Activated CD4-positive, alpha-beta T cell treated with anti-CD3 and anti-CD28 coated beads for 4 hours (primary cell): ENCODE results near the gene PDE10A.

Source experiments
- DNase-seq, 2 donors: peaks; one replicate each; pipeline ENCODE4 v3.0.0-alpha.2; 2020

PDE10A gene

DNA sequence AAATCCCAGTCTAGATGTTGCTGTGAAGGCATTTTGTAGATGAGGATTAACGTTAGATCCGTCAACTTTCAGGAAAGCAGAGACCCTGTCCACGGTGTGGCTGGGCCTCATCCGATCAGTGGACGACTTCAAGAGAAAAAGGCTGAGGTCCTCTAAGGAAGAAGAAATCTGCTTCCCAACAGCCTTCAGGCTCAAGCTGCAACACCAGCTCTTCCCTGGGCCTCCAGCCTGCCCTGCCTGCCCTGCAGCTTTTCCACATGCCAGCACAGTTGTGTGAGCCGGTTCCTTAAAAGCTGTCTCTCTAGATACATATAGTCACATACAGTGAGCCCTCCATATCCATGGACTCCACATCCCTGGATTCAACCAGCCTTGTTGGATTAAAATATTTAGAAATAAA lies 14.1 kb upstream of the PDE10A start:
- DNase-seq, result no peak

DNA sequence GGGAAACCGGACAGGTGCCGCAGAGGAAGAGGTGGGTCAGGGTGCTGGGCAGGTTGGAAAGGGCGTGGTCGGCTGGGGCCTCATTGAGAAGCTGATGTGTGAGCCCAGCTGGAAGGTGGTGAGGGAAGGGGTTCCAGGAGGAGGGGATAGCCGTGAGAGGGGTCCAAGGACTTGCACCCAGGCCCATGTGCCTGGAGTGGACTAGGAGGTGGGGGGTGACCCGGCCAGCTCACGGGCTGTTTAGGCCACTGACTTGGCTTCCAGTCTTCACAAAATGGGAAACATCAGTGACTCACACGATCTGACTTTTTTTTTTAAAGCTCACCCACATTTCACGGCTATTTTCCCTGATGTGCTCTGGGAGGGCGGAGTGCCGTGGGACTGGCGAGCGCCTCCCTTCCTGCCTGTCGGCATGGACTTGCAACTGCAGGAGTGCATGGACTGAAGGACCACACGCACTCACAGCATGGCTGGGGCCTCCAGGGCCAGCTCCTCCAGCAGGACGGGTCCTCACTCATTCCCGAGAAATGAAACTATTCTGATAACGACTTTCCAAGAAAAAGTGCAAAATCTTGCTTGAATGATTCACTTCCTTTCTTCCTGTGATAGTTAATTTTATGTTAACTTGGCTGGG lies 13.5 kb upstream of the PDE10A start:
- no peak for DNase-seq

DNA sequence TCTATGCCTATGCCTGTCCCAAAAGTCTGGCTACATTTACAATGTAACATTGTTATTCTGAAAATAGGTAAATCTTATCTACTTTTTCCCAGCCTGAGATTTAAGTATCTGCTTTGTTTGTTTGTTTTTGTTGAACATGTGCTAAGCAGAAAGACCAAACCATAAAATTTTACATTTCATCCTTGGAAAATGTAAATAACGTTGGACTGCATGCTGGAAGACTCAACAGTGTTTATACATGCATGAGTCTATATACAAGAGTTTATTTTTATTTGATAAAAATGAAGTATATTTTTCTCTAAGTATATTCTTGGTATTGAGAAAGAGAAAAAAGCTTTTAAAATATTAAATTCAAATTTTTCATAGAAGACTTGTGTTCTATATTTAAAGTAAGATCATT lies 12.1 kb upstream of the PDE10A start:
- DNase-seq, result no peak

DNA sequence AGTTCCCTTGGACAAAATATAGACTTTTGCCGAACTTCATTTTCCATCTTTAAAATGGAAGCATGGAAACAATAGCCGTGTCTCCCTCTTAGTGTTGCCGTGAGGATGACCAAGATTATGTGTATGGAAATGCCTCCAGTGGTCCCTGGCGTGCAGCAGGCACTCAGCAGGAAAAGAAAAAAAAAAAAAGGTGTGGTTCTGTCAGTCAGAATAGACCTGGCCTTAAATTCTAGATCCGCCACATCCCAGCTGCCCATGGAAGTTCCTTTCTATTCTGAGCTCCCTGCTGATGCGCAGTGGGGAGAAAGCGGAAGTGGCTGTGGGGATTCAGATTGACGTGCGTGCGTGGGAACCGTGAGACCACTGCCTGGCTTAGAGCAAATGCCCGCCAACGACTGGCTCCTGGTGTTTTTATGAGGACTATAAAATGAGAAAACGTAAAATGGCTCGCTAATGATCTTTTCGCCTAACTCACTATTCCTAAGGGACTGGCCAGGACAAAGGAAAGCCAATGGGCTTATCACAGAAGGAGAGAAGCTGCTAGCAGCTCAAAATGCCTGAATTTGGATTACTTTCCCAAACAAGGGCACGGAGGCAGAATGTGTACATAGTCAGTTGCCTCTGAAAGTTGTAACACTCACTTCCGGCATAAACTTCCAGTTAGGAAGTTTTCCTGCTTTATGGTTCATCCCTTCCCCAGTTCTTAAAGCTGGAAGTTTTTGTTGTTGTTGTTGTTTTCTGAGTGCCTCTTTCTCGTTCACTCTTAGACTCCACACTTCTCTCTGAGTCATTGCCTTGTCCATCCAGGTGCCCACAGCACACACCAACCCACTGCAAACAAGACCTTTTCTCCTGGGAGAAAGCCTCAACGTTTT lies 11.4 kb upstream of the PDE10A start:
- DNase-seq, result no peak

DNA sequence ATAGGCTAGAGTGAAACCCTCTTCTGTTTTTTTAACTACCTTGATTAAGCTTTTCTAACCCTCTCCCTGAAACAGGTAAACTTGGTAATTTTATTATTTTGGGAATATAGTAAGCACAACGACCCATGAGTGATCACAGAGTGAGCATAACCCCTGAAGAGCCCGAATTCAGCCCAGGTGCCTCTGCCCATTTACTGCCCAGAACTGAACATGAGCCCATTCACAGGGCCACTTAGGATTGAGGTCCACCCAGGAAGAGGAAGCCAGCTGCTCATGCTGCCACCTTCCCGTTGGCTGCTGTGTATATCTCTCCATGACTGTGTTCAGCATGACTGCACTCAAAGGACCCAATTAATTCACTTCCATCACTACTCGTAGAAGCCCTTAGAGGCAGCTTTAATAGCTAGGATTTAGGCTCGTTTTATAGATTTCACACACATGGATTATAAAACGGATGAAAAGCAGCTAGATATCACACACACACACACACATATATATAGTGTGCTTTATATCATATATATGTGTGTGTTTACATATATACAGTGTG lies 8.3 kb upstream of the PDE10A start:
- no peak for DNase-seq

DNA sequence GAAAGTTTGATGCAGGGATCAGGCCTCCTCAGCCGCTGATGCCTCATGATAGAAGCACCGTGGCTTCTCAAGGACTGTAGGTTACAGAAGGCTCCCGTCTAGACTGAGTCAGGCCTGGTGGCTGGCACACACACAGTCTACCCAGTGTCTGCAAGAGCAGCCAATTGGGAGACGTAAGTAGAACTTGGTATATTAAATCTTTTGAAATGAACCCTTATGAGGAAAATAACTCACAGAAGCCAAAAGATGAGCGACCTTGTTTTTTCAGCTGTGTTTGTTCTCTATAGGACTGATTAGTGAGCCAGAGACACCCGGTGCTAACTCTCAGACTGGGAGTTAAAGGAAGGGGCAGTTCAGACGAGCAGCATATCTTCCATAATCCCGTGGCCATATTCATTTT lies 5.9 kb upstream of the PDE10A start:
- no peak for DNase-seq

DNA sequence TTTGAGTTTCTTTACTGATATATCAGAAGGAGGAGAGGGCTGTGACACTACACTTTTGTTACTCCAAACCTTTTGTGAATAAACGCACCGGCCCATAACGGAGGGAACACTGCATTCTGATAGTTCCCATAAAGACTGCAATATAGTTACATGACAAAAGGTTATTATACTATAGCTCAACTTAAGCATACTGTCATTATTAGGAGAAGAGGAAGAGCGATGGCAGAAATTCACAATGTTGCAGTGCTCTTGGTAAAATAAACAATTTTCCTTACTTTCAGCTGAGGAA lies 2.3 kb upstream of the PDE10A start:
- DNase-seq, result no peak

DNA sequence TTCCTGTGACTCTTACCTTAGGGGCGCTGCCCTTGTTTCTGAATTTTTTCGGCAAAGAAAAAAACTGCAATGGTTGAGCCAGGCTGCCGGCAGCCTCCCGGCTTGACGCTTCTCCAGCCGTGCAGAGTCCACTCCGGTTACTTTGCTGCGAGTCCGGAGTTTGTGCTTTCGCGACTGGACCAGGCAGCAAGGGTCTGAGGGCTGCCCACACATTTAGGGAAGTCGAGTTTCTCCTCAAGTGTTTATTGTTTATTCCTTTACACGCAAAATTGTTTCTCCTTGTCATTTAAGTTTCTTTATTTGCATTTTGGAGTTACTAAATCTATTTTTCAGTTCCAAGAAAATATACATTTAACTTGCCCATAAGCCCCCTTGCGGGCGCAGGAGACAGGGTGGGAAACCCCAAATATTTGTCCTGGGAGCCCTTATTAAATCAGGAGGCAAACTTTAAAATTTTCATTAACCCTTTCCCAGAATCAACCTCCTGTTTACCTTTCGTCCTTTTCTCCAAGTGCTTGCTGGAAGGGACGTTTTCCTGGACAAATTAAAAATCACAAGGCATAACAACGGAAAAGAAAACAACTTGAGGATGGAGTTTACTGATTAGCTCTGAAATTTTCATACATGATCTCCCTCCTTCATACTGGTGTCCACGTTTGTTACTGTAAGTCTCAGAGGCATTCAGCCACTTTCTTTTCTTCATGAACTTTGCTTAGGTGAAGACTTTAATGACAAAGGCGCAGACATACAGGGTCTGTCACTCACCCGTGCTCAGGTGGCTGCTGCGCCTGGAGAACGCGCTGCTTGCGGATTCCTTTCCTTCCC lies 1.7 kb upstream of the PDE10A start:
- no peak for DNase-seq

DNA sequence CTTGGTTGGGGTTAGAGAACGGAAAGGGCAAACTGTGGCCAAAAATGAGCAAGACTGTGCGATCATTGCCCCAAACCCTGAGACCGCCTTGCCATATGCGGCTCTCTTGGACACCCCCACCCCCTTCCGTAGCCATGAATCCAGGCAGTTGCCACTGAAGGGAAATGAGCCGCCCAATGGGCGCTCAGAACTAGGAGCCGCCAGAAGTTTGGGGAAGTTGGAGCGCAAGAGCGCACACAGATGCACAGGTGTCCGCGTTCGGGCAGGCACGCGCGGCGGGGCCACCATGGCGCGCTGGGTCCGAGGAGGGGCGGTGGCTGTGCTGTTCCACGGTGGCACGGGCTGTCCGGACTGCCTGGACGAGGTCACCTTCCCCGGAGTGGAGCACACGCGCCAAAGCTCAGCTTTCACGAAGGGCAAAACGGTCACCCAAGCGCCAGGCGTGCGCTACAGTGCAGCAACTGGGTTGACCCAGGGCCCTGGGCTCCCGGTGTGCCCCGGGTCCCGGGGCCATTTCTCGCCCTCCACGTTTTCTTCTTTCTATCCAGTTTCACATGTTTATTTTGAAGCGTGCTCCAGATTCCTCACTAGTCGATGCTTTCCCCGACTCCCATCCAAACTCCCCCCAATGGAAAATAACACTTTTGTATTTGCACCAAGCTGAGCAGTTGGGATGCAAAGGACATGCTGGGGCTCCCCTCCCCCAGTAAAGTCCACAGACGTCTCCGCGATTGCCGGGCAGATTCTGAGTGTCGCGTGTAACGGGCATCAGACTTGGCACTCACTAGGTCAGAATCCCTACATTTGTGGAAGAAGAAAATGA lies 906 bp upstream of the PDE10A start:
- no peak for DNase-seq

DNA sequence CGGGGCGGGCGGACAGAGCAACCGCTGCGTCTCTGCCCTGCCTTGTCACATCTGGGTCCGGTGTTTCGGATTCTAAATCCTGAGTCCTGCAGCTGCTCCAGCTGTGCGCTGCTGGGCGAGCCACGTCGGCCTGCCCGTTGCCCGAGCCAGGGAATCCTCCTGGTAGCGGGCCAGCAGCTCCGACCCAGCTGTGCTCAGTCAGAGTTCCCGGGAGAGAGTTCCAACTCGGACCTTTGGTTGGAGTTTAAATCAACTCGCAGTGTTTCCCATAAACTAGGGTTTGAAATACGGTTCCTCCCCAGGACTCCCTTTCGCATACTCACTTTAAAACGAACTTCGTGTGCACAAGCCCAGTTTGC lies 315 bp upstream of the PDE10A start:
- no peak for DNase-seq

DNA sequence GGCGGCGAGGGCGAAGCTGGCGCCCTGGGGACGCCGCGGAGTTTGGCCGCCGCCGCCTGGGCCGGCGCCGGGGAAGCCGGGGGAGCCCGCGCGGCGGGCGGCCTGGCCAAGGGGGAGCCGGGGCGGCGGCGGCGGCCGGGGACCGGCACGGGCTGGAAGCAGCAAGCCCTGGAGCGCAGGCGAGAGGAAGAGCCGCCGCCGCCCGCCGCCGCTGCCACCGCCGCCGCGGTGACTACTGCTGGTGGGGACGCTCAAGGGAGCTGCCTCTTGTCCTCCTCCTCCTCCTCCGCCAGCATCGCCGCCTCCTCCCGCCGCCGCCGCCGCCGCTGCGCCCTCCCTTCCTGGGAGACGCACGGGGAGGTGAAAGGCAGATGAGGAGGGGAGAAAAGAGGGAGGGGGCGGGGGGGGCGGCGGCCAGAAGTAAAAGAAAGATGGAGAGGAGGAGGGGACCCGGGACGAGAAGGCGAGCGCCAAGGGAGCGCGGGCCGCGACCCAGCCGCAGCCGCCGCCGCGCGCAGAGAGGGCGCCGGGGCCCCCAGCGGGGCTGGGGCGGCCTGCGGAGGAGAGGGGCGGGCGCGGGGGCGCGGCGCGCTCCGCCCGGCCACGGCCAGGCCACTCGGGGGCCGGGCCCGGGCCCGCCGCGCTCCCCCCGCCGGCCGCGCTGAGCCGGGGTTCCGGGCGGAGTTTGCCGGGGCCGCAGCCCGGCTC lies 846 bp downstream of the PDE10A start:
- no peak for DNase-seq

DNA sequence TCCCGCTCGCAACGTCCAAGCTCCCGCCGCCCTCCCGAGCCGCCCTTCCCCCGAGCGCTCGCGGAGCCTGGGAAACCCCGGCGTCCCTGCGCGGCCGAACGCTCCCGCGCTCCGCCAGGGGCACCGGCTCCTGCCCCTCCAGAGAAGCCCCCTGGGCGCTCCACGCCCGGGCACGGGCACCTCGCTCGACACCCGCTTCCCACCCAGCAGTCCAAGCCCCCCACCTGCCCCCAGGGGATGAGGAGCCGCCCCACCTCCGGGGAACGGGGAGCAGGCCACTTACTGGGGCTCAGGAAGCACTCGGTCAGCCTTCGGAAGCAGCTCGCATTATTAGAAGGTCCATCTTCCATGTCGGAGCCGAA lies 1.4 kb downstream of the PDE10A start:
- no peak for DNase-seq

DNA sequence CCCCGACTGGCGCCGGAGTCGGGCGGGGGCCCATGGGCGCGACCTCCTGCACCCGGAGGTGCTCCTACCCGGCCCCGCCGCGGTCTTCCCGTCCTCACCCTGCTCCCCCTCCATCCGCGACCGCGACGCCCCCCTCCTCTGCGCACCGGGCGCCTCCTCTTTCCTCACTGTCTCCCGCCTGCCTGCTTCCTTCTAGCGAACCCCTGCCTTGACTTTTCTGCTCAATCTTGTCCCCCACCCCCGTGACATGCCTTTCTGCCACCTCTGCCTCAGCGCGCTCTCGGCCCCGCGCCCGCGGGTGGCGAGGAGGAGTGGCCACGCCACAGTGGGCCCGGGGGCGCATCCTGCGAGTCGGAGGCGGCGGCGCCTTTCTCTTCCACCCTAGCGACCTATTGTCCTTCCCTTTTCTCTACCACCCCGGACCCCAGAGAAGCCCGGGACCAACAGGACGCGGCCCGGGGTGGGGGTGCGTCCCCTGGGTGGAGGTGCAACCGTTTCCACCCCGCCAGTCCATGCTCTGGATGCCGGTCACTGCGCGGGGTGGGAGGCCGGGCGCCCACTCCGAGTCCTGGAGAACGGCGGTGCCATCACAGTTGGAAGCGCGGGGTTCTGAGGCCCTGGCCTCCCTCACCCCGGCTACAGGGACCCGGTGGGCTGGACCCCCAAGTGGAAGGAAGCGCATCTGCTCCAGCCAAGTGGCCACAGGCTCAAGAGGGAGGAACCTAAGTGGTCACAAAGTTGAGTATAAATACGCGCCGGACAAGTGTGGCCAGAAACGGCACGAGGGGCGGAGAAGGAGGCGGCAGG lies 2.0 kb downstream of the PDE10A start:
- DNase-seq, result no peak

DNA sequence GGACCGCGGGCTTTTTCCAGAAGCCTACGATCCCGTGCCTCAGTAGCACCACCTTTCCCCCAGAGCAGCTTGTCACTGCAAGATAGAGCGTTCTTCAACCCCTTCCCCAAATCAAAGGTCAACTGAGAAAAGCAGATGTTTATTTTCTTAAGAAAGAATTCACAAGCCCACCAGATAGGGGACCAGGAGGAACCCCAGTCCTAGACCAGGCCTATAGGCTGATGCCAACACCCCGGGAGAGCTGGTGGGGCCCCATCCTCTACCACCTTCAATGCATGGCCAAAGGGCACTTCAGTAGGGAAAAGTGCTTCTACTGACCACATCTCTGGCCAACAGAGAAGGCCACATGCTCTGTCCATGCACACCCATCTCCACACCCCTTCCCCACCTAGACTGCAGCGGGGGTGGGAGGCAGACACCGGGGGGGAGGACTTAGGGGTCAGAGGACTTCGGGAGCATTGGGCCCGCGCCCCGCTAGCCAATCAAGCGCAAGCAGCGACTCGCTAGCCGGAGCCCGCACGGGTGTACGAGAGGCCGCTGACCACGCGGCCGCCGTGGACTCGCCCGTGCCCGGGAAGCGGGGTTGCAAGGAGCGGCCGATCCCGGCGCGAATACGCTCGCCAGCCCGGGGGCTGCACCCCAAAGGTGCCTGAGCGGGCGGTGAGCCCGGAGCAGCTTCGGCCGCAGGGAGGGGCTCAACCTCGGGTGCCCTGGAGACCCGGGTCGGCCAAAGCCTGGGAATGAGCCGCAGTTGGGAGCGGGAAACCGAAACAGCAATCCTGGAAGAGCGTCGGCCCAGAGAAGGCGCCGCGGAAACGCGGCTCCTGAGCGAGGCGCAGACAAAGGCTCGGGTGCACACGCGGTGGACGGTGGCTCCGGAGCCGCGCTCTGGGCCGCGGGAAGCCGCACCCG lies 2.8 kb downstream of the PDE10A start:
- DNase-seq, result no peak

DNA sequence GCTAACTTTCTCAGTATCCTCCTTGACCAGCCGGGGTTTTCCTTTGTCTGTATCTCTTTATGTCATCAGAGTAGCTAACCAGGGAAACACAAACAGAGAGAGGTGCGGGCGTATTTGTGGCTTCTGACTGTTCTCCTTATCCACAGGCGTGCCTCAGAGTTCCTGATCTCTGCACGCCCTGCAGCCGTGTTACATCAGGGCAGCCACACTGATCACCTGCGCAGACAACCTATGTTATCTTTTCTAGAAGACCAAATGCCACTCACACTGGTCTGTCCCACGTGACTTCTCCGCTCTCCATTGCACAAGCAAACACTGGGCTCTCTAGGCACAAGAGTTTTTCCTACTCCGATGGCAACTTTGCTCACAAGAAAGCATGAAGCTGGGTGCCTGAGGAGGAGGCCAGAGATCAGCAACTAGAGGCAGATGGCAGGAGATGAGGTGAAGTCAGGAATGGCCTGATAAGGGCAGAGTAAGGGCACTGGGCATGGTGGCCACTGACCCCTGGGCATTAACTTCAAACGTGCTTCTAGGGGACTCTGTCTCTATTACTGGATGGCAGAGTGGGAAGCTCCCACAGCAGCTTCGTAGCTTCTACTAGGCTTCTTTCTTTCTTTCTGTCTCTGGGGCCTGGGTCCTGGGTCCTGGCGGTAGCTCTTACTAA lies 4.5 kb downstream of the PDE10A start:
- no peak for DNase-seq

DNA sequence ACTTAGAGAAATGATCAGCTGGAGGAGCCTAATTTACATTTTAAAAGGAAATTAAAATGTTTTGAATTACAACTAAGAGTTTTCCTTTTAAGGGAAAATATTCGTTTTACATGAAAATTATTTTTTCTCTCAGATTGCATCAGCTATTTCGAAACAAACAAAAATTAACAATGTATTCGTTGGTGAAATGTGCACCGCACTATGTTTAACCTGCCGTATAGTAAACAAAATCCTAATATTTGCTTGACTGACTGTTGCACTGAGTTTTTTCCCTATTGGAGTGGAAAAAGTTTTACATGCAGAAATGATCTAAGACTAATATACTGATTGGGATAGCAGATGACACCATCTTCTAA lies 5.7 kb downstream of the PDE10A start:
- DNase-seq, result no peak

DNA sequence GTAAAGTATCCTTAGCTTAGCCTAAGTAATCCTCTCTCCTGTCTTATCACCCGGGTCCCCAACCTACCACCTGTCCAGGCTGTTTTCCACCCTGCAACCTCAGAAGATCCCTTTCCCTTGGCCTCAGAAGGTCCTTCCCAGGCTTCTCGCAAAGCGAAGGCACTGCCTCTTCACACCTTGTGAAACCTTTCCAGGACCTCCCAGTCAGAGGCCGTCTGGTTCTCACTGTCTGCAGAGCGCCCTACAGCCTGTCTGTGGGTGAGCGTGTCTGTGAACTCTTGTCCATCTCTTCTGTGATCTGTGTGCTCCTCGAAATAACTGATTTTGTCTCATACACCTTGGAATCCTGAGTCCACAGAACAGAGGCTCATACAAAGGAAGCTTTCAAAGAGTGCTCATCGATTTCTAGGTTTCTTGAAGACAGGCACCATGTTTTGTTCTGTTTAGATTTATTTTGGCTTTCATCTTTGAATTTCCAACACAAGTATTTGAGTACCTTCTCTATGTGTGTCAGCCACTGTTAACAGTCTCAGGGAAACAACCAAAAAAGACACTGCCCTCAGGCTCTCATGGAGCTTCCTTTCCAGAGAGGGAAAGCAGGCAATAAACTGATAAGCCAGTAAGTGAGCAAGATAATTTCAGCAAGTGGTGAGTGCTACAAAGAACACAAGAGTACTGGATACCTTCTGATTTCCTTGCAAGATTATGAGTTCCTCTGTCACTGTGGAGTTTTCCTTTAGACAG lies 6.3 kb downstream of the PDE10A start:
- DNase-seq, result no peak

DNA sequence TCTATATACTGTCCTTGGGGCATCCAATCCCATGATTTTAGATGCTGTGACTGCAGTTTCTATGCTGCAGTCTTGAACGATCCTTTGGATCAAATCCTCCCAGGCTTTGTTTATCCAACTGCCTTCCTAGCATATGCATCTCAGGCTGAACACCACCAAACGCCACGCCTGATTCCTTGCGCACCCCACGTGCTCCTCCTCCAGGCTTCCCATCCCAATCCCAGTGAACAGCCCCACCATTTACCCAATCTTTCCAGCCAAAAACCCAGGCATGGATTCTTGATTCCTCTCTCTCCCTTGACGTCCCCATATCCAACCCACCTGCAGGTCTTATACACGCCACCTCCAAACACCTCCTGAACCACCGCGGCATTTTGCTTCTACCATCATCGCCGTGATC lies 7.8 kb downstream of the PDE10A start:
- DNase-seq, result no peak

DNA sequence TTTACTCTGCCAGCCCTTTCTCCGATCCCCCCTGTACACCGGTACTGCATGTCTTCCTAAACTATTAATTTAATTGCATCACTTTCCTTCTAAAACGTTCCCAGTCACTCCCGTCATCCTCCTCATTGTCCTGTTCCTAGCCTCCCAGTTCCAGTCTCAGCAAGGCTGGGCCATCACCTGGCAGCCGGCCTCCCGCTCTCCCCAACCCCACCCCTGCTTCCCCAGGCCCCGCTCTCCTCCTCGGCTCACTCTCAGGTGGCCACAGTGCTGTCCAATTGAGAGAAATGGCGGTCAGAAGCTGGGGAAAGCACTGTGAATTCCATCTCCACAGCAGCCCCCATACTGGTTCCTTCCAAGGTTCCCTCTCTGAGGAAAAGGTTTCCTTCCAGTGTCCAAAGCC lies 8.9 kb downstream of the PDE10A start:
- DNase-seq, result no peak
